ENCODE measurements around the gene CPAMD8. TPM values are rescaled to one million over a fixed set of nuclear protein-coding genes. Genes with fewer than 3 reads are reported as not detected.
"Not testable (repeated sequence)": the region's sequence is repeated elsewhere in the genome, so short reads cannot be mapped to it uniquely, and the experiment has no call there.

The CPAMD8 gene
- total RNA-seq, 1 experiment from 2014 or later, result 1.3 TPM

DNA sequence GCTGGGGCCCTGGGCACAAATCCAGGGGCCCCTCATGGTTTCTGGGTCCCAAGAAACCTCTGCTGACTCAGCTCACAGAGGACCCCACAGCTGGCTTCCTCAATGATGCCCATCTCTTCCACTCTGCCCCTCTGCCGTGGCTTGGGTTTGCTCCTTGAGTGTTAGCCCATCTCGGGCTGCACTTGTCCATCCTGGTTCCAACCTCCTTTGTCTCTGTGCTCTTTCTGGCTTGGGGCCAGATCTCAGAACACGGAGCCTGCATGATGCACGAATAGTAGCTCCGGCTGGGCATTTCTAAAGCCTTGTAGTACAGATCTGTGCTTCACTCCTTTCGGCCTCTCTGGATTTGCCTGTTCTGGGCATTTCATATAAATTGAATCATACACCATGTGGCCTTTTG is 84.0 kb downstream of the CPAMD8 start:
- BruUV-seq (replicated peaks), result no TSS peak
- TF ChIP-seq, protein P1, sequence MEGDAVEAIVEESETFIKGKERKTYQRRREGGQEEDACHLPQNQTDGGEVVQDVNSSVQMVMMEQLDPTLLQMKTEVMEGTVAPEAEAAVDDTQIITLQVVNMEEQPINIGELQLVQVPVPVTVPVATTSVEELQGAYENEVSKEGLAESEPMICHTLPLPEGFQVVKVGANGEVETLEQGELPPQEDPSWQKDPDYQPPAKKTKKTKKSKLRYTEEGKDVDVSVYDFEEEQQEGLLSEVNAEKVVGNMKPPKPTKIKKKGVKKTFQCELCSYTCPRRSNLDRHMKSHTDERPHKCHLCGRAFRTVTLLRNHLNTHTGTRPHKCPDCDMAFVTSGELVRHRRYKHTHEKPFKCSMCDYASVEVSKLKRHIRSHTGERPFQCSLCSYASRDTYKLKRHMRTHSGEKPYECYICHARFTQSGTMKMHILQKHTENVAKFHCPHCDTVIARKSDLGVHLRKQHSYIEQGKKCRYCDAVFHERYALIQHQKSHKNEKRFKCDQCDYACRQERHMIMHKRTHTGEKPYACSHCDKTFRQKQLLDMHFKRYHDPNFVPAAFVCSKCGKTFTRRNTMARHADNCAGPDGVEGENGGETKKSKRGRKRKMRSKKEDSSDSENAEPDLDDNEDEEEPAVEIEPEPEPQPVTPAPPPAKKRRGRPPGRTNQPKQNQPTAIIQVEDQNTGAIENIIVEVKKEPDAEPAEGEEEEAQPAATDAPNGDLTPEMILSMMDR (IDR thresholded peaks at IDR 0.05; ENCODE audit: unreplicated experiment), result no peak
- H3K4me3 Mint-ChIP-seq (ENCODE audit: unreplicated experiment), result no peak overlapping the region
- ChIA-PET CTCF (no interaction called here), POLR2A (interaction anchor here (0.8 kb wide), 1 partner anchor 43 kb away, joined by 3 read pairs; no protein-coding TSS in a partner anchor)
- H3K27me3 Mint-ChIP-seq (ENCODE audit: insufficient read depth, unreplicated experiment), result no peaks in the 10 kb centered on the region
- no peak overlapping the region for H3K27ac Mint-ChIP-seq (ENCODE audit: low read depth, unreplicated experiment)
- peak; percentile 21 for DNase-seq (ENCODE audit: unreplicated experiment)
- H3K36me3 Mint-ChIP-seq (ENCODE audit: insufficient read depth, unreplicated experiment), result no peaks in the 10 kb centered on the region
- intact Hi-C loops (cut with micrococcal nuclease), result no loop called here
- H3K9me3 Mint-ChIP-seq (ENCODE audit: unreplicated experiment), result peaks cover 8% of the 10 kb centered on the region
- no peaks in the 10 kb centered on the region for H3K4me1 Mint-ChIP-seq (ENCODE audit: insufficient read depth, unreplicated experiment)

DNA sequence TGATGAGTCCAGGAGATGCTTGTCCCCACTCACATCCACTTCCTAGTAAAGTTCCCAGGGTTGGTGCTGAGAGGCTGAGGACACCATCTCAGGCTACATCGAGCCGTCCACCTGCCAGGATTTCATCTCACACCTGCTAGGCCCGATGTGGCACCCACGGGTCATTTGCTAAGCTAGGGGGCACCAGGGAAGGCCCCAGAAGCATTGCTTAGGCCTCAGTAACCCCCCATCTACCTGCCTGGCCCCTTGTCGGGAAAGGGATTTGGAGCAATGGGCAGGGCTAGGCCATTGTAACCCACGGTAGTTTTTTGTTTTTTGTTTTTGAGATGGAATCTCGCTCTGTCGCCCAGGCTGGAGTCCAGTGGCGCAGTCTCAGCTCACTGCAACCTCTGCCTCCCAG is 86.0 kb downstream of the CPAMD8 start:
- no TSS peak for BruUV-seq (replicated peaks)
- Mint-ChIP-seq H3K27me3 (ENCODE audit: insufficient read depth, unreplicated experiment) (peaks cover 2% of the 10 kb centered on the region), H3K4me3 (ENCODE audit: unreplicated experiment) (no peak overlapping the region), H3K9me3 (ENCODE audit: unreplicated experiment) (peaks cover under 1% of the 10 kb centered on the region), H3K4me1 (ENCODE audit: insufficient read depth, unreplicated experiment) (no peaks in the 10 kb centered on the region), H3K36me3 (ENCODE audit: insufficient read depth, unreplicated experiment) (no peaks in the 10 kb centered on the region), H3K27ac (ENCODE audit: low read depth, unreplicated experiment) (no peak overlapping the region)
- DNase-seq (ENCODE audit: unreplicated experiment), result no peak
- TF ChIP-seq, protein P1 (IDR thresholded peaks at IDR 0.05; ENCODE audit: unreplicated experiment), result no peak
- intact Hi-C loops (cut with micrococcal nuclease), result no loop called here
- ChIA-PET CTCF (interaction anchor here (0.5 to 1.9 kb wide), 3 partner anchors 16 to 446 kb away, joined by 3 to 8 read pairs (median 3); no protein-coding TSS in a partner anchor), POLR2A (no interaction called here)

DNA sequence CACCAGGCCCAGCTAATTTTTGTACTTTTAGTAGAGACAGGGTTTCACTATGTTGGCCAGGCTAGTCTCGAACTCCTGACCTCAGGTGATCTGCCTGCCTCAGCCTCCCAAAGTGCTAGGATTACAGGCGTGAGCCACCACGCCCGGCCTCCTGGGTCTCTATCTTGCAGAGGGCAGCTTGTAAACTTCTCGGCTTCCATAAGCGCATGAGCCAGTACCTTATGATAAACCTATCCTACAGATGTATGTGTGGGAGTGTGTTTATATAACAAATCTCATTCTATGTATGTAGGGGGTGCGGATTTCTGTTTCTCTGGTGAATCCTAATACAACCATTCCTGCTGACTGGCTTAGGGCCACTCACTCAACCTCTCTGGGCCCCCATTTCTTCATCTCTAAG is 86.5 kb downstream of the CPAMD8 start:
- H3K27me3 Mint-ChIP-seq (ENCODE audit: insufficient read depth, unreplicated experiment); DNase-seq (ENCODE audit: unreplicated experiment); H3K36me3 Mint-ChIP-seq (ENCODE audit: insufficient read depth, unreplicated experiment); H3K4me3 Mint-ChIP-seq (ENCODE audit: unreplicated experiment); H3K4me1 Mint-ChIP-seq (ENCODE audit: insufficient read depth, unreplicated experiment); intact Hi-C loops (cut with micrococcal nuclease); H3K9me3 Mint-ChIP-seq (ENCODE audit: unreplicated experiment); H3K27ac Mint-ChIP-seq (ENCODE audit: low read depth, unreplicated experiment); BruUV-seq (replicated peaks): not testable (repeated sequence)
- ChIA-PET CTCF (interaction anchor here (0.5 to 1.9 kb wide), 2 partner anchors 17 to 447 kb away, joined by 3 to 8 read pairs; no protein-coding TSS in a partner anchor), POLR2A (interaction anchor here (1.3 kb wide), 1 partner anchor 18 kb away, joined by 5 read pairs; no protein-coding TSS in a partner anchor)

DNA sequence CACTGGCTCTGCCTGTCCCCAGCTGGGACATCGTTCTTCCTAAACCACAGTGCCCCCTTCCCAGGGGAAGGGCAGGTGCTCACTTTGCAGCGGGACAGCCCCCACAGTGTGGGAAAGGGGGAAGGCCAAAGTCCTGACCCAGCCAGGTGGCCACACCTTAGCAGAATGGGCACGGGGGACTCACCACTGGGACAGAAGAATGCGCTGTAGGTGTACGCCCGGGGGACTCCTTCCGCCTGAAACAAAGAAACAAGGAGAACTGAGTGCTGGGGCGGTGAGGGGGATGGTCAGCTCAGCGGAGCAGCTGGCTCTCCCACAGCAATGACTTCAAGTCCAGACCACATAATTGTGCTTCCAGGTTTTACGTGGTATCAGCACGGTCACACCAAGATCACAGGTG is 88.4 kb downstream of the CPAMD8 start:
- POLR2A ChIA-PET, result no interaction called here
- H3K4me3 Mint-ChIP-seq (ENCODE audit: unreplicated experiment), result no peak overlapping the region
- no TSS peak for BruUV-seq (replicated peaks)

DNA sequence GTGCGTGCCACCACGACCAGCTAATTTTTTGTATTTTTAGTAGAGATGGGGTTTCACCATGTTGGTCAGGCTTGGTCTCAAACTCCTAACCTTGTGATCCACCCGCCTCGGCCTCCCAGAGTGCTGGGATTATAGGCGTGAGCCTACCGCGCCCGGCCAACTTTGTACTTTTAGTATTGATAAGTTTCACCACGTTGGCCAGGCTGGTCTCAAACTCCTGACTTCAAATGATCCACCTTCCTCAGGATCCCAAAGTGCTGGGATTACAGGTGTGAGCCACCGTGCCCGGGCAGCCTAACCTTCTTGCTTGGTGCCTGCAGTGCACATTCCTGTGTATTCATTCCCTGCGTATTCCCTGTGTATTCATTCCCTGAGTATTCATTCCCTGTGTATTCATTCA is 88.8 kb downstream of the CPAMD8 start:
- Mint-ChIP-seq H3K27me3 (ENCODE audit: insufficient read depth, unreplicated experiment) (peaks cover 29% of the 10 kb centered on the region), H3K9me3 (ENCODE audit: unreplicated experiment) (peaks cover 12% of the 10 kb centered on the region)
- H3K4me3 Mint-ChIP-seq (ENCODE audit: unreplicated experiment); H3K36me3 Mint-ChIP-seq (ENCODE audit: insufficient read depth, unreplicated experiment); H3K27ac Mint-ChIP-seq (ENCODE audit: low read depth, unreplicated experiment); intact Hi-C loops (cut with micrococcal nuclease); DNase-seq (ENCODE audit: unreplicated experiment); H3K4me1 Mint-ChIP-seq (ENCODE audit: insufficient read depth, unreplicated experiment); BruUV-seq (replicated peaks): not testable (repeated sequence)
- ChIA-PET POLR2A (interaction anchor here (0.7 kb wide), 1 partner anchor 15 kb away, joined by 4 read pairs; no protein-coding TSS in a partner anchor), CTCF (interaction anchor here (0.6 kb wide), 1 partner anchor 330 kb away, joined by 3 read pairs; no protein-coding TSS in a partner anchor)

More for the DNA sequence above, 88.4 kb downstream of the CPAMD8 start:
- Mint-ChIP-seq H3K4me1 (ENCODE audit: insufficient read depth, unreplicated experiment) (no peaks in the 10 kb centered on the region), H3K27ac (ENCODE audit: low read depth, unreplicated experiment) (no peak overlapping the region), H3K9me3 (ENCODE audit: unreplicated experiment) (peaks cover 12% of the 10 kb centered on the region), H3K36me3 (ENCODE audit: insufficient read depth, unreplicated experiment) (no peaks in the 10 kb centered on the region), H3K27me3 (ENCODE audit: insufficient read depth, unreplicated experiment) (peaks cover 25% of the 10 kb centered on the region)
- intact Hi-C loops (cut with micrococcal nuclease), result no loop called here
- TF ChIP-seq, protein P1 (IDR thresholded peaks at IDR 0.05; ENCODE audit: unreplicated experiment), result no peak
- CTCF ChIA-PET, result interaction anchor here (0.6 kb wide), 1 partner anchor 39 kb away, joined by 3 read pairs; no protein-coding TSS in a partner anchor
- no peak for DNase-seq (ENCODE audit: unreplicated experiment)
